ENCODE measurements around the gene TYRP1.

The TYRP1 gene

GRCh38 chr9:12740845-12741244 lies 47.7 kb downstream of the TYRP1 start:
- Histone ChIP-seq H3K27me3 (ENCODE audit: control insufficient read depth, insufficient read depth, low read length) (no peaks in the 10 kb centered on the region), H3K4me3 (ENCODE audit: low read length) (no peak overlapping the region), H3K9me3 (ENCODE audit: control insufficient read depth, low read length) (no peaks in the 10 kb centered on the region), H3K9ac (ENCODE audit: low read length) (no peak overlapping the region), H3K36me3 (ENCODE audit: control insufficient read depth, insufficient read depth, low read length) (no peaks in the 10 kb centered on the region), H3K4me1 (ENCODE audit: control insufficient read depth, insufficient read depth, low read length) (no peaks in the 10 kb centered on the region)

GRCh38 chr9:12748016-12748415 lies 54.8 kb downstream of the TYRP1 start:
- Histone ChIP-seq H3K9me3 (ENCODE audit: control insufficient read depth, low read length) (no peaks in the 10 kb centered on the region), H3K36me3 (ENCODE audit: control insufficient read depth, insufficient read depth, low read length) (no peaks in the 10 kb centered on the region), H3K4me3 (ENCODE audit: low read length) (no peak overlapping the region), H3K9ac (ENCODE audit: low read length) (no peak overlapping the region), H3K27me3 (ENCODE audit: control insufficient read depth, insufficient read depth, low read length) (no peaks in the 10 kb centered on the region), H3K4me1 (ENCODE audit: control insufficient read depth, insufficient read depth, low read length) (no peaks in the 10 kb centered on the region)

GRCh38 chr9:12748954-12749353 lies 55.8 kb downstream of the TYRP1 start:
- Histone ChIP-seq H3K9ac (ENCODE audit: low read length) (no peak overlapping the region), H3K4me3 (ENCODE audit: low read length) (no peak overlapping the region), H3K36me3 (ENCODE audit: control insufficient read depth, insufficient read depth, low read length) (no peaks in the 10 kb centered on the region), H3K27me3 (ENCODE audit: control insufficient read depth, insufficient read depth, low read length) (no peaks in the 10 kb centered on the region), H3K4me1 (ENCODE audit: control insufficient read depth, insufficient read depth, low read length) (no peaks in the 10 kb centered on the region), H3K9me3 (ENCODE audit: control insufficient read depth, low read length) (no peaks in the 10 kb centered on the region)

- Histone ChIP-seq H3K4me3 (ENCODE audit: low read length) (no peak overlapping the region), H3K36me3 (ENCODE audit: control insufficient read depth, insufficient read depth, low read length) (no peaks in the 10 kb centered on the region), H3K9me3 (ENCODE audit: control insufficient read depth, low read length) (no peaks in the 10 kb centered on the region), H3K27me3 (ENCODE audit: control insufficient read depth, insufficient read depth, low read length) (no peaks in the 10 kb centered on the region), H3K9ac (ENCODE audit: low read length) (no peak overlapping the region), H3K4me1 (ENCODE audit: control insufficient read depth, insufficient read depth, low read length) (no peaks in the 10 kb centered on the region)
These were observed 60.7 kb downstream of the TYRP1 start for GRCh38 chr9:12753931-12754330.

- Histone ChIP-seq H3K9me3 (ENCODE audit: control insufficient read depth, low read length) (no peaks in the 10 kb centered on the region), H3K27me3 (ENCODE audit: control insufficient read depth, insufficient read depth, low read length) (no peaks in the 10 kb centered on the region), H3K4me1 (ENCODE audit: control insufficient read depth, insufficient read depth, low read length) (no peaks in the 10 kb centered on the region), H3K9ac (ENCODE audit: low read length) (no peak overlapping the region), H3K4me3 (ENCODE audit: low read length) (no peak overlapping the region), H3K36me3 (ENCODE audit: control insufficient read depth, insufficient read depth, low read length) (no peaks in the 10 kb centered on the region)
These were observed 66.6 kb downstream of the TYRP1 start for GRCh38 chr9:12759761-12760160.
